Suppressor macrophage (primary cell): ENCODE results near the gene TNNT2.

Experiments used
- DNase-seq, 4 experiments: peaks; one replicate each; pipeline ENCODE4 v3.0.0-alpha.2; 2020 to 2022
- total RNA-seq, 17 experiments: gene quantifications; one replicate each; lab custom pipeline; 2026; ENCODE audit warnings: mixed read lengths in 6 of 17, inconsistent platforms in 3 of 17; lab: John Stamatoyannopoulos, UW

Gene TNNT2
- total RNA-seq, result 0 to 2.5 (median 0) reads per million in 17 experiments

DNA sequence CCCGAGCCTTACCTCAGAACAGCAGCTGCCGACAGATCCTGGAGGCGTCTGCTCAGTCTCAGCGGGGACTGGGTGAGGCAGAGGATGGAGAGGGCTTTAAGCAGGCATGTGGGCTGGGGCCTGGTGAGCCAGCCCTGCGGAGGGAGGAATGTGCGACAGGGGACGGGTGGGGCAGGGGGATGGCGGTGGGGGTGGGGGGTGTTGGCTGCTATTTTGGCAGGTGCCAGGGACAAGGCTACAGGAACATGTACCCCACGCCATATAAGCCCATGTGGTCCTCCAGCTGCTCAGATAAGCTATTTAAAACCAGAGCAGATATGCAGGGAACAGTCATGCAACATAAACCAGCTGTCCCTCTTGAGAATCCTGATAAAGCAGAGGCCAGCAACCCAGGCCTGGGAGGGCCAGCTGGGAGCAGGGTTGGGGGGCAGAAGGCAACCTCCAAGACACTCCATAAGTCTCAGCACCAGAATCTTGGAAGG, at the start of gene TNNT2:
Gene TNNT2 (minus strand): TSS at position 70 of the 482 bp plus-strand sequence. CDS start 4,426 bp downstream, outside the sequence.
- no peak for DNase-seq

DNA sequence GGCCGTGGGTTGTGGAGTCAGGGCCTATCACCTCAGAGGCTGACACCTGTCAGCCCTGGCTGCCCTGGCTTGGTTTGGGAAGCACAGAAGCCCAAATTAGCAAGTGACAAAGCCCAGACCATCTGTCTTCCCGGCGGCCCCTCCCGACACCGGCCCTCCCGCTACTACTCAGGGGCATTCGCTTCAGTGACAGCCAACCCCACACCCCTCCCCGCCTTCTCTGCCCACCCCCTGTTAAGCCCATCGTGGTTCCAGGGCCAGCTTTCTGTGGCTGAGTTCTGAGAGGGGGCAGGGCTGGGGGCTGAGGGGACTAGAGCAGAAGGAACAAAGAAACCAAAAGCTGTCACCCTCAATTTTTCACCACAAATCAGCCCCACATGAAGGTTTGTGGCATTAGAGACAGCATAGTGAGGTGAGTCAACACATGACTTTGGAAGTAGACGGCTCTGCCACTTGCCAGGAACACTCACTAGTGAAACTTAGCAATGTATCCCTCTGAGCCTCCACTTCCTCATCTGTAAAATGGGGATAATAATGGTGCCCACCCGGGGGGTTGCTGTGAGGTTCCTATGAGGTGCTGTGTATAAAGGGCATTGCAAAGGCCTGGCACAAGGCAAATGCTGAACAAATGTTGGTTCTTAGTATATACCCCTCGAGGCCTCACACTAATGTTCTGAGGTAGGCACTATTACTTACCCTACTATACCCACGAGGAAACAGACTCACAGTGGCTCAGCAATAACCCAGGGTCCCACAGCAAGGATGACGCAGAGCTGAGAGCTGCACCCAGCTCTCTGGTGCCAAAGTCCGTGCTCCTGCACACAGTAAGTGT, 49.2 kb upstream of the TNNT2 start:
- no peak for DNase-seq

DNA sequence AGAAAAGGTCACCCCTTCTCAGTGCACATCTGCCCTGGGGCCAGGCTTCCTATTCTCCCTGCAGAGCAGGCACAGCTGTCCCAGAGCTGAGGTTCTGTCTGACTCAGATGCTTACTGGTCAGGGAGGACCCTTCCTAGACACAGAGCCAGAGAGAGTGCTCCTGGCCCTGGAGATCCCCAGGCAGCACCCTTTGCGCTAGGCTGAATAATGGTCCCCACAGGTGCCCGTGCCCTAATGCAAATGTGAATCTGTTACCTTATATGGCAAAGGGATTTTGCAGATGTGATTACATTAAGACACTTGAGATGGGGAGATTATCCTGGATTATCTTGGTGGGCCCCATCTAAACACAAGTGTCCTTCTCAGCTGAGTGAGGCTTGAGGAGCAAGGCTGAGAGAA, 46.7 kb upstream of the TNNT2 start:
- DNase-seq, result no peak

DNA sequence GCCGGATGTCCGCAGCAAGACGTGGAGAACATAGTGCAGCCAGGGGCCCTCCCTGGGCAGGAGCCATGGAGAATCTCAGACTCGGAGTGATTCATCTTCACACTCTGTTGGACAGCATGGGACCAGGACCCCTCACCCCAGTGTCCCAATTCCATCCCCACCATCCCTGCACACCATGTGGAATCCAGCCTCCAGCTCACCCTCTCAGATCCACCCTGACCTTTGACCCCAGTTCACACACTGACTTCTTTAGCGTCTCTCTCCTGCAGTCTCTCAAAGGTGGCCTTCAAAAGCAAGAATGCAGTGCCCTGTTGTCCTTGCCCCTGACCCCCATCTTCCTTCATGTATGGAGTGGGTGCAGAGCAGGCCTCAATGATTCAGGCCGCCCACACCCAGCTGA, 46.2 kb upstream of the TNNT2 start:
- DNase-seq, result no peak

DNA sequence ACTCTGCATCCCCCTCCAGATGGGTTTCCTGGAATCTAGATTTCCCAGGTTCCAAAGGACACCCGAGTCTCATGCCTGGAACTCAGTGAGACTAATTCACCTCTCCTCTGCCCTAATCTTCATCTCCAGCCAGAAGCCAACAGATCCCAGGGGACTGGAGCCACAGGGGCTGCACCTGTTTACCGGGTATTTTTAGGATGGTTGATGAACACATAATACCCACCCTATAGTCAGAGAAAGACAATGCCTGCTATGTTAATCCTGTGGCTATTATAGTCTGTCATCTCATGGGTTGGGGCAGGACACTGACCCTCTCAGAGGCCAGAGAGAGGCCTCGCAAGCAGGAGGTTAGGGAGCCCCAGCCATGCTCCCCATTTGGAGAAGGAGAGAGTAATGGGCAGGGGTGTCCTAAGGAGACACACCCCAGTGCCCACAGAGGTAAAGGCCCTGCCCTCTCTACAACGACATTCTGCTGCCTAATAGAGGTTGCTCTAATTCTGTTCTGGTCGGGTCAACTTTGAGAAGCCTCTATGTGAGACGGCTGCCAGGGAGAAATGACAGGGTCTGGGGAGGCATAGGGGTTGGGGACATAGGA, 45.1 kb upstream of the TNNT2 start:
- DNase-seq, result no peak

DNA sequence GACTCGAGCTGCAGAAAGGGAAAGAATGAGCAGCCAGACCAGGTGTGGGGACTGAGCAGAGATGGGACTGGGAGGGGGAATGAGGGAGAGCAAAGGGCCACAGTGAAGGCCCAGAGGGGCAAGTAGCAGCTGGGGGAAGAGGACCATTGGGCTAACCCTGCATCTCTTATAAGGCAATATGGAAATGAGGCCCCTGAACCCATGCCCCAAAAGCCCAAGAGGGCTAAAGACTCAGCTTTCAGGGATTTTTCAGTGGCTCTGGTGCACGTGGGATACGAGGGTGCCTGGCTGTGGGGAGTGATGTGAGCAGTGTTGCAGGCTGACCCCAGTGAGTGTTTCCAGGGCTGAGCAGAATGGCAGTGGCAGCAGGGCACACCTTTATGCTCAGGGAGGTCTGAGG, 44.5 kb upstream of the TNNT2 start:
- no peak for DNase-seq

DNA sequence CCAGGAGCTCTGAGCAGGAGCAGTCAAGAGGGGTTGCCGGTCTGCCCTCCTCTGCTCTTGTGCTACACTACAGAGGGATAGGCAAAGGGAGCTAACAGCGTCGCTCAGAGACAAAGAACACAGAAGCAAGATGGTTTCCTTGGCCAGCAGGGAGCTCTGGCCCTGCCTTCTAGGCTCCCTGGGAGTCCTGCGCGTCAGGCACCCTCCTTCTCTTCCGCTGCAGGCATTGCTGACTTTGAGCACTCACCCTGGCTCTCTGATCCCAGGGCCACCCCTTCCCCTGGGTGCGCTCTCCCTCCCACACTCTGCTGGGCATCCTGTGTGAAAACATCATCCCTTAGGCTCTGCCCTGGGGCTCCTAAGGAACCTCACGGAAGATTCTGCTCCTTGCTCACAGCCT, 43.6 kb upstream of the TNNT2 start:
- DNase-seq, result no peak

DNA sequence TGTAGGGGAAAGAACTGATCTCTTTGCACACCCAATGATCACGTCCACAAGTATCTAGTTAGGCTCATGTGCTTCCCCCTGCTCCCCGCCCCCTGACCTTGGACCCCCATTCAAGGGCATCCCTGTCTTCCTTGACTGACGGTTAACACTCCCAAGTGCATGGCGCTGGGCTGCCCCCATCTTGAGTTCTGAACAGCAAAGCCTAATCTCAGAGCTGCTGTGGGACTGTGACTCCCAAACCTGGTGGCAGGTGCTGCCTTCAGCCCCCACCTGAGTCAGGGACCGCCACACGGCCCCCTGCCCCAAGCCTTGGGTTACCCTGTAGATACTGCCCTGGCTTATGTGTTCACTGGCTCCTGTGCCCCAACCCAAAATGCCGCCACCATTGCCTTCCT, 43.1 kb upstream of the TNNT2 start:
- DNase-seq, result no peak

DNA sequence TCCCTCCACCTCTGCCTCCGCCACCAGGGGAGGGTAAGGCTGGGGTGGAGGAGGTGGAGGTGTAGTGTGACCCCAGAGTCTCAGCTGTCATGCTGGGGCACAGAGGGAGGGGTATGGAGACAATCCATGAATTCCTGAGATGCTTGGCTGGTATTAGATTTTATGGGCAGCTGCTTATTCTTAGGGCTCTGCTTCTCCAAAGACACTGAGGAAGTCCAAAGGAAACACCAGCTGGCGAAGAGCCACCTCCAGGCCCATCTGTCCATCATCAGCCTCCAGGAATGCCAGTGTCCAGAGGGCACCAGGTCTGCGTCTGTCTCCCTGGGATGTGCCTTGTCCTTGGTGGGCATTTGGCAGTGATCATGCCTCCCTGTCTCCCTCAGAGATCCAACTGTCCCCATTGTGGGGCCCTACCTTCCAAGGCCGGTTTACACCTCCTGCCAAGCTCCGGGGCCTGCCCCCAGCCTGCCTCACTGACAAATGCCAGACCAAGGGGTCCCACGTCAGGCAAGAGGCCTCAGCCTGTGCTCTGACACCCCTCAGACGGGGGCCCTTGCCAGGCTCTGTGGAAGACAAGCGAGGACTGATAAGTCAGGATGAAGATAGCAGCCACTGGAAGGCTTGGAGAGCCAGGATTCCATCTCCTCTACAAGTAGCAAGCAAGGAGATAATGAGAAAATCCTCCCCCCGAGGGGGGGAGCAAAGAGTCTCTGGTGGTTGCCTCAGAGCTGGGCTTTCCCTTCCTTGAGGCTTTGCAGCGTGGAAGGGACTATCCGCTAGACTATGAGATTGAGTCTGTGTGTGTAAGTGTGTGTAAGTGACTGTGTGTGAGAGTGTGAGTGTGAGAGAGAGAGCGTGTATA, 42.5 kb upstream of the TNNT2 start:
- DNase-seq, result no peak

DNA sequence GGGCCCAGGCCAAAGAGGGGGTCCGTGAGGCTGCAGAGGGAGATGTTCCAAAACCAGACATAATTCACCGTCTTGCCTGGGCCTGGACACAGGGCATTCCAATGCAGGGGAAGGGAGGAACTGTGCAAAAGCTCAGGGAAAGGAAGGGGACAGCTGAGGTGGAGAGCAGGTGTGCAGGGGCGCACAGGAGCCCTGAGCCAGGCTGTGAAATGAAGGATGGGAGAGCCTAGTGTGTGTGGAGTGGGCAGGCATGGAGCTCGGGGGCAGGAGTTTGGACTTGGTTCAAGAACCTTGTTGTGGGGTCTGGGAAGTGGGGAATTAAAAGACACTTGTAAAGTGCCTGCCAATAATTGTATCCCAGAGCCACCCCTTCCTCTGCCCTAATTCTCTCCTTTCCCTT, 41.8 kb upstream of the TNNT2 start:
- DNase-seq, result no peak

DNA sequence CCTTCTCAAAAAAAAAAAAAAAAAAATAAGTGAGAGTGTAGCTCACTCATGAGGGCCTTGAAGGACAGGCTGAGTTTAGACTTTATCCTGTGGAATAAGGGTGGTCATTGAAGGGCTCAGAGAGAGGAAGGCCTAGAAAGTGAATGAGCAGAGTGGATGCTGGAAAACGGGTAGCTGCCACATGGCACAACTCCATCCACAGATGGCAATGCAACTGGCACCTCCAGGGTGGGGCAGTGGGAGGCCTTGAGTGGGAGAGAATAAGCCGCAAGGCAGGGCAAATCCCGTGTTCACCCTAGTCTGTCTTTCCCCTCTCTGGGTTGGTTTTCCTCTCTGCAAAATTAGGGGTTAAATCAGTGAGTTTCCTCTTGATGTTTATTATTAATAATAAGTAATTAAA, 41.0 kb upstream of the TNNT2 start:
- no peak for DNase-seq

DNA sequence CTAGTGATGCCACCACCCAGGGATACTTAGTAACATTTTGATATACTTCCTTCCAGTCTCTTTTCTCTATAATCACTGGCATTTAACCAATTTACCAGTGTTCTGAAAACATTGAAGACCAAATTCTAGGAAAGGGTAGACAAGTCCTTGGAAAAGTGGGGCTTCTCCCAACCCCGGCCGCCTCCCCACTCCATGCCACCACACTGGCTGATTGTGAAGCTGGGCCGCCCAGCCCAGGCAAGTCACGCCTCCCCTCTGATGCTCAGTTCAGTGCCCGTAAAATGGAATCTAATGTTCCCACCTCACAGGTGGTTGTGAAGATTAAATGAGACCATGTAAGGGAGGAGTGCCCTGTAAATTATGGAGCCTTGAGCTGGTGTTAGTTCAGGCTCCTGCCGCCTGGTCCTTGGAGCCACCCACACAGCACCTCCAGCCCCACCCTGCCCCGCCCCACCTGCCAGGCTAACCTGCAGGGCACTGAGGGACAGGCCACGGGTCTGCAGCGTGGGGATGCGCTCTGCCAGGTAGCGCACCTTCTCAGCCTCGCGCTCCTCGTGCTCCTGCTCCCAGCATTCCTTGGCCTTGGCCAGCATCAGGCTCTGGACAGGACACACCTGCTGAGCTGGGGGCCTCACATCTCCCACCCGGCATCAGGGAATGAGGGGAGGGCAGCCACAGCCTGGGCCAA, 36.7 kb upstream of the TNNT2 start:
- no peak for DNase-seq

DNA sequence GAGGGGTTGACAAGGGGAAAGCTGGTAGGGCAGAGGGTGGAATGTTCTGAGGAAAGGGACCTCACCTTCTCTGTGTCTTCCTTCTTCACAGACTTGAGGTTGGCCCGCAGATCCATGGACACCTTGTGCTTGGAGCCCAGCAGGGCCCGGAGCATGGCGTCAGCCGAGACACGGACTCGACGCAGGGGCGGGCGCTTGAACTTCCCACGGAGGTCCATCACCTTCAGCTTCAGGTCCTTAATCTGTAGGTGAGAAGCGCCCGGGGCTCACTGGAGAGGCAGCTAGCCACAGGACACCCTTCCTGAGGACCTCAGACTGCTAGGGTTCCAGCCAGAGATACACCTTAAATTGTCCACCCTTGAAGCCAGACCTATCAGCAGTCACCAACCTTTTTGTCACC, 33.8 kb upstream of the TNNT2 start:
- no peak for DNase-seq

DNA sequence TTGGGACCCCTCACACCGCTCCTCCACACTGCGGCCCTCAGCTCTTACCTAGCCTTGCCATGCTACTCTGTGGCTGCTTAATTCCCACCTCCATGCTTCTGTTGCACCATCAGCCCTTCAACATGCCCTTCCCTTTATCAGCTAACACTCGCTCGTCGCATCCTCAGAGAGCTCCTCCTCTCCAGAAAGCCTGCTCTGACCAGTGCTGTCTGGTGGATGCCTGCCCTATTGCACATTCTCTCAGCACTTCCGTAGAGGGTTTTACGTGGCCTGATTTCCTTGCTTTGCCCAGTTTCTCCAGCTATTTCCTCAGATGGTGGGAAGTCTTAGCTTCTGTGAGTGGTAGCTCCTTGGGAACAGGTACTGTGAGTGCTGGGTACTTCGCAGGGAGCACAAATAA, 32.0 kb upstream of the TNNT2 start:
- DNase-seq, result no peak

DNA sequence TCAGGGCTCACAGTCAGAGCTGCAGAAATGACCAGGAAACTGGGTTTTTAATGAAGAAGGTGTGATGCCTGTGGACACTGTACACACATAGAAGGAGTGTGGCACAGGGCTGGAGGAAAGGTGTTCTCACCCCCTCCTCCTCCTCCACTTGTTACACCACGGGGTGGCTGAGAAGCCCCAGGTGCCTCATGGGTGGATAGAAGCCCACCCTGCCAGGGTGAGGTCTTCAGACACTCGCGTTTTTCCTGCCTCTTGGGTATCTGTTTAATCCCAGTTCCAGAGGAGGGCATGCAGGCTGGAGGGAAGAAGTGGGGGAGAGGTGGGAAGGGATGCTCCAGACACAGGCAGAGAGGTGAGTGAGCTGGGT, 31.3 kb upstream of the TNNT2 start:
- DNase-seq, result no peak

DNA sequence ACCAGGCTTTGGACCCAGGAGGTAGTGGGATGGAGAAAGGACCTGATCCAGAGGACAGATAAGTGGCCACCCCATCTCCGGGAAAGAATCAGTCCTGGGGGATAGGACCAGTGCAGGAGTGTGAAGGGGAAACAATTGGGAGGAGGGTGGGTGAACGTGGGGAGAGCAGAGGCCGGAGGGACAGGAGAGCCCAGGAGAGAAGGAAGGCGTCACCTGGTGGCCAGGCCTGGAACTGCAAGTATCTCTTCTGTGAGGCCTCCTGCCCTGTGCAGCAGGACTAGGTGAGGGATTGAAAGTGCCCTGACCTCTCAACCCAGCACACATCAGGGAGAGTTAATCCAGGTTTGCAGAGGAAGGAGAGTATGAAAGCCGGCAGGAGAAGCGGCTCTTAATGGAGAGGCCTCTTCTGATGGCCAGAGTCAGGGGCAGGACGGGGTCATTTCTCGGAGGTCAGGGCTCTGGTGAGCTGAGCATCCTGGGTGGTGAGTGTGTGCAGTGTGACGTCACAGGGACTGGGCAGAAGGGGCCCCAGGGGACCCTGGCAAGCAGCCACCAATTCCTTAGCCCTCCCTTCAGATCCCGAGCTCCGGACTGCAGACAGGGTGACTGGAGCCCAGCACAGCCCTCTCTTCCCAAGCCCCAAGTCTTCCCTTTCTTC, 30.8 kb upstream of the TNNT2 start:
- peak; percentile 81 to 92 (median 84) for DNase-seq

DNA sequence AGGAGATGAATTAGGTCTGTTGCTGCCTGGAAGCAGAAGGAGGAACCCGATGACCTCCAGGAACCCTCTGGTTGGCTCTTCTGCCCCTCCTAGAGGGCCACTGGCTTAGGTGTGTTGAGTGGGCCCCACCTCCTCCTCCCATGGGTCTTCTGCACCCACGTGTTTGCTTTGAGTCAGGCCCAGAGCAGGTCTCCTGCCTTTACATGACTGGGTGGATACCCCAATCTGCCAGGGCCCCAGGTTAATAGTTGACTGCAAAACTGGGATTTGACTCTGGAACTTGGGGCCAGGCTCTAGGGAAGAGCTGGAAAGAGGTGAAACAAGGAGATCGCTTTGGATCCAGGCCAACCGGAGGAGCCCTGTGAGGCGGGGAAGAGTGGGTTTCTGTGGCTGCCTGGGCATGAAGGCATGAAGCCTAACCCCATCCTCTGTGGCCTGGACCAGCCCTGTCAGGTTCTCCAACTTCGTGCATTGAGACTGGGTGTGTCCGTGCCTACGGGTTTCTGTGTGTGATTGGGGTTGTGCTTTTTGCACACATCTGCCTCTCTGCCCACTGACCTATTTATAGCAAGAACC, 29.4 kb upstream of the TNNT2 start:
- no peak for DNase-seq

DNA sequence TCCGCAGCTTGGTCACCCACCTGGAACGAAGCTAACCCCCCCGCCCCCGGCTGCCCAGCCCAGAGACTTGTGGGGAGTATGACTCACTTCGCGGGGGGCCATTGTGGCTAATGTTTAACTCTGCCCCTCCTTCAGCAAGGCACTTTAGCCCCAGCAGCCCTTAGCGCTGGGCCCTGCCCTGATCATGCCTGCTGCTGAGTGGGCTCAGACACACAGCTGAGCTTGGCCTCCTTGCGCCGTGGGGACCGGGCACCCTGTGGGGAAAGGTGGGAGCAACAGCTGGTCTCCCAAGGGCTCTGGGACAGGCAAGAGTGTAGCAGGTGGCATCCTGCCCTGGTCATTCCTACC, 28.0 kb upstream of the TNNT2 start:
- DNase-seq, result no peak

DNA sequence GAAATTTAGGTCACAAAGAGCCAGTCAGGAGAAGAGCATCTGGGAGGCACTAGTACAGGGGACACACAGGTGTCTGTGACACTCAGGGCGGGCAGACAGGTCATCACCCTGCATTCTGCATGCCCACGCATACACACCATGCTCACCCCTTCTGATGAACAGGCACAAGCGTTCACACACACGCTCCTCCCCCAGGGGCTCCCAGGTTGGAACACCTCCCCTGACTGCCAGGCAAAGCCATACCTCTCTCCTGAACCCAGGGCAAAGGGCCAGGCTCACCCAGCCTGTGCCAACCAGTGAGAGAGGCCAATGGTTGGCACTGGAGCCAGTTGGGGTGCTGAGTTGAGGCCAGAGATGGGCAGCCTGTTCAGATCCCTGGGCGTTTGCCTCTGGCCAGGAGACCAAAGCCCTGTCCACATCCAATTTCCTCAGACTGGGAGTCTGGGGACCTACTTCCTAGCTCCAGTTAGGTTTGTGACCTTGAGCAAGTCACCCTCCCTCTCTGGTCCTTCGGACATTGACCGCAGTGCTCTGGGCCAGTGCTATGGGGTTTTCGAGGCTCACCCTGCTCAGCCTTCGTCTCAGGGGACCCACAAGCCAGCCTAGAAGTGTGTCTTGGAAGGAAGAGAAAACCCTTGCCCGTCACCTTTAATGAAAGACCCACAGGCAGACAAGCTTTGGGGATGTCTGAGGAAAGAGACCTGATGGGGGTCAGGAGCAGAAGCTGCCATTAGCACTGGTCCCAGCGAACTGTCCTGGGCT, 27.4 kb upstream of the TNNT2 start:
- no peak for DNase-seq

DNA sequence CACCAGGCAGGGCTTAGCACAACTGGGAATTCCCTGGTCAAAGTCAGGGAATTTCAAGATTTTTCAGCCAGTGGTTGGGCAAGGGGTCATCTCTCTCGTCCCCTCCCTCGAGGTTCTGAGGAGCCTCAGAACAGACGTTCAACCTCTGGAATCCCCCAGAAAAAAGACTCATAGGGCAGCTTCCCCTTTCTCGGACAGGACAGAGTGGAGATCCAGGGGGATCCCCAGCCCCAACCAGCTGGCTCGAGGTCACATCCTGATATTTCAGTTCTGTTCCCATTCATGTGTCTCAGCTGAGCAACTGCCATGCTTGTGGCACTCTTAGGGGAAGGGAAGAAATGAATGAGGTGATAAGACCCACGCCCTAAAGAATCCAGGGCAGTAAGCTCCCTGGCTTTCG, 26.6 kb upstream of the TNNT2 start:
- peak; percentile 46 to 75 (median 66) for DNase-seq

DNA sequence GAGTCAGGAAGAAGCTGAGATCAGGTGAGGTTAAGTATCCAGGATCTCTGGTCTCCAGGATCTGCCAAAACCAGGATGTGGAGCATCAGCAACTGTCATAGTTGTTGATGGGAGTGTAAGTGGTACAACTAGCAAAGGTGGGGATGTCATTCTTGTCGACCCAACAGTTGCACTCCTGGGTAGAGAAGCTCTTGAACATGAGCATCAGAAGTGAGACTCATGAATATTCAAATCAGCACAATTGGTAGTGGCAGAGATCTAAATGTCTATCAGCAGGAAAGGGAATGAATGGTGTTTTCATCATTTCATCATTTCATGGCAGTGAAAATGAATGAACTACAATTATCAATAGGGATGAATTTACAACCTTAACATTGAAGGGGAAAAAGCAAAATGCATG, 25.9 kb upstream of the TNNT2 start:
- no peak for DNase-seq
